Gastroesophageal sphincter (tissue), 4 donors: ENCODE measurements around the gene CAPS2. TPM values are rescaled to one million over a fixed set of nuclear protein-coding genes. Genes with fewer than 3 reads are reported as not detected.

Experiments used
- ATAC-seq: fragments of 150-250 bp; one replicate; pipeline ENCODE4 v1.9.1; 2016; ENCODE audit warnings: mild to moderate bottlenecking, moderate library complexity
- H3K27ac ChIP-seq, 4 donors: fragments of 200-600 bp; sonication (generic) in 3 of 4; 1 replicate in 3 of 4; 2 replicates in 1 of 4; pipeline ENCODE4 v1.5.1; 2016 to 2019
- H3K27me3 ChIP-seq: fragments of 200-600 bp; sonication (generic); one replicate; pipeline ENCODE4 v1.5.1; 2019
- H3K36me3 ChIP-seq, 2 donors: fragments of 200-600 bp; sonication (generic); one replicate each; pipeline ENCODE4 v1.5.1; 2019; ENCODE audit warnings: control low read depth in 1 of 2
- H3K4me1 ChIP-seq, 3 donors: fragments of 200-600 bp; sonication (generic); 1 replicate in 2 of 3; 2 replicates in 1 of 3; pipeline ENCODE4 v1.5.1; 2016 to 2019; ENCODE audit warnings: control low read depth in 2 of 3
- H3K4me3 ChIP-seq, 2 donors: fragments of 200-600 bp; sonication (generic); one replicate each; pipeline ENCODE4 v1.5.1; 2019; ENCODE audit warnings: mild to moderate bottlenecking in 1 of 2, moderate library complexity in 1 of 2
- H3K9me3 ChIP-seq, 3 donors: fragments of 200-600 bp; sonication (generic); one replicate each; pipeline ENCODE4 v1.5.1; 2017 to 2019; ENCODE audit warnings: control low read depth in 2 of 3
- EP300 ChIP-seq: sonication (generic); formaldehyde crosslinking; IDR thresholded peaks from one replicate; pipeline ENCODE4 v1.6.1; 2017; ENCODE audit warnings: antibody characterized with exemption, mild to moderate bottlenecking
- POLR2A ChIP-seq, 2 donors: fragments of 450-650 bp; IDR thresholded peaks; one replicate each; pipeline ENCODE4 v1.6.1; 2017; ENCODE audit warnings: antibody characterized with exemption in 2 of 2, mild to moderate bottlenecking in 2 of 2, moderate library complexity in 1 of 2
- POLR2AphosphoS5 ChIP-seq: sonication (generic); formaldehyde crosslinking; IDR thresholded peaks from one replicate; pipeline ENCODE4 v1.6.1; 2017; ENCODE audit warnings: antibody characterized with exemption
- WGBS, 2 donors: methylation state at CpG; one replicate each; pipeline ENCODE4 v1.1.5; 2018; ENCODE audit warnings: low coverage in 1 of 2; 5-methylcytosine and 5-hydroxymethylcytosine counted together
- total RNA-seq, 4 donors: library from RNA; depleted of rRNA; stranded (reverse); fragments of >200 nt; gene quantifications; one replicate each; pipeline ENCODE4 v1.1.0, GENCODE V29; 2016
- TF ChIP-seq, protein P1 (sequence below), 4 experiments: fragments of 200-600 bp in 2 of 4; fragments of 450-650 bp in 2 of 4; sonication (generic) in 1 of 4; IDR thresholded peaks; one replicate each; pipeline ENCODE4 v1.5.1; 2017 to 2019; ENCODE audit warnings: antibody characterized with exemption in 4 of 4, mild to moderate bottlenecking in 2 of 4, moderate library complexity in 2 of 4

The CAPS2 gene
- total RNA-seq, 4 donors from 2014 or later: 8.3 to 29.4 (median 11.9) TPM

DNA sequence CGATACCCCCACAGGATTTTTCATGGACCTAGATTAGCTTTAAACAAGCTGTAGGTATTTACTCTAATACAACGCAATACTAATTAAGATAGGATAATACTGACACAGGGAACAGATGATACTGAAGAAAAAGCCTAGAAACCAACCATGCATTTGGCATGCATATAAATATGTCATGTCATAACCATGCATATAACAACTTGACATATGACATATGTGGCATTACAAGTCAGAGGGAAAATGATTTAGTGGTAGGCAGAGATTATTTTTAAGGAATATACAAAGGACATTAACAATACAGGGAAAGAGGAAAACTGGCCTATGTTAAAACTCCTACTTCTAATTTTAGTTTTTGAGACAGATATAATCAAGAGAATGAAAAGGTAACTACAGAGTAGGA lies 27.9 kb downstream of the CAPS2 start:
- Histone ChIP-seq H3K36me3 (peaks cover 0 to 45% of the 10 kb centered on the region in 2 donors), H3K4me1 (no peaks in the 10 kb centered on the region), H3K27ac (no peak overlapping the region), H3K9me3 (no peaks in the 10 kb centered on the region), H3K4me3 (no peak overlapping the region), H3K27me3 (no peaks in the 10 kb centered on the region)
- TF ChIP-seq POLR2A (IDR thresholded peaks at IDR 0.05) (no peak), POLR2AphosphoS5 (no peak), EP300 (no peak)
- TF ChIP-seq, protein P1, sequence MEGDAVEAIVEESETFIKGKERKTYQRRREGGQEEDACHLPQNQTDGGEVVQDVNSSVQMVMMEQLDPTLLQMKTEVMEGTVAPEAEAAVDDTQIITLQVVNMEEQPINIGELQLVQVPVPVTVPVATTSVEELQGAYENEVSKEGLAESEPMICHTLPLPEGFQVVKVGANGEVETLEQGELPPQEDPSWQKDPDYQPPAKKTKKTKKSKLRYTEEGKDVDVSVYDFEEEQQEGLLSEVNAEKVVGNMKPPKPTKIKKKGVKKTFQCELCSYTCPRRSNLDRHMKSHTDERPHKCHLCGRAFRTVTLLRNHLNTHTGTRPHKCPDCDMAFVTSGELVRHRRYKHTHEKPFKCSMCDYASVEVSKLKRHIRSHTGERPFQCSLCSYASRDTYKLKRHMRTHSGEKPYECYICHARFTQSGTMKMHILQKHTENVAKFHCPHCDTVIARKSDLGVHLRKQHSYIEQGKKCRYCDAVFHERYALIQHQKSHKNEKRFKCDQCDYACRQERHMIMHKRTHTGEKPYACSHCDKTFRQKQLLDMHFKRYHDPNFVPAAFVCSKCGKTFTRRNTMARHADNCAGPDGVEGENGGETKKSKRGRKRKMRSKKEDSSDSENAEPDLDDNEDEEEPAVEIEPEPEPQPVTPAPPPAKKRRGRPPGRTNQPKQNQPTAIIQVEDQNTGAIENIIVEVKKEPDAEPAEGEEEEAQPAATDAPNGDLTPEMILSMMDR (IDR thresholded peaks at IDR 0.05): no peak
- 100% methylated on average over 2 of the region's 2 CpGs; no CpG with 5 or more reads in 1 of the 2 donors for WGBS, 2 donors
- ATAC-seq: no peak

DNA sequence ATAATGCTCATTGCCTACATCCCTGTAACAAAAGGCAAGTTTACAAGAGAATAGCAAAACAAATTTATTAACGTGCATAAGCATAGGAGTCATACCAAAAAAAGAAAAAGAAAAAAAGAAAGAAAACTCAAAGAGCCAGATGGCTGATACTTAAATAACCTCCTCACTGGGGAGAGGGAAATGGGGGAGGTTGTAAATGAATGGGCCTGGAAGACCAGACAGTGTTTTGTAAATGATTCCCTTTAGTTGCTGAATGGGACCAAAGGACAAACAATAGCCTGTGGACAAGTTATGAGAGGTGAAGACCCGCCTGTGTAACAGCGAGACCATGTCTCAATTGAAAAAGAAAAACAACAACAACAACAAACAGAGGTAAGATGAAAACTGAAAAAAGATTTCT lies 35.3 kb downstream of the CAPS2 start:
- Histone ChIP-seq H3K4me1 (no peaks in the 10 kb centered on the region), H3K36me3 (peaks cover 0 to 16% of the 10 kb centered on the region in 2 donors), H3K27me3 (no peaks in the 10 kb centered on the region), H3K4me3 (no peak overlapping the region), H3K27ac (no peak overlapping the region), H3K9me3 (no peaks in the 10 kb centered on the region)
- TF ChIP-seq POLR2A (IDR thresholded peaks at IDR 0.05) (no peak), EP300 (no peak), POLR2AphosphoS5 (no peak)
- TF ChIP-seq, protein P1 (IDR thresholded peaks at IDR 0.05): no peak
- WGBS, 2 donors: 37 to 48% methylated on average over 3 of the region's 3 CpGs
- no peak for ATAC-seq

DNA sequence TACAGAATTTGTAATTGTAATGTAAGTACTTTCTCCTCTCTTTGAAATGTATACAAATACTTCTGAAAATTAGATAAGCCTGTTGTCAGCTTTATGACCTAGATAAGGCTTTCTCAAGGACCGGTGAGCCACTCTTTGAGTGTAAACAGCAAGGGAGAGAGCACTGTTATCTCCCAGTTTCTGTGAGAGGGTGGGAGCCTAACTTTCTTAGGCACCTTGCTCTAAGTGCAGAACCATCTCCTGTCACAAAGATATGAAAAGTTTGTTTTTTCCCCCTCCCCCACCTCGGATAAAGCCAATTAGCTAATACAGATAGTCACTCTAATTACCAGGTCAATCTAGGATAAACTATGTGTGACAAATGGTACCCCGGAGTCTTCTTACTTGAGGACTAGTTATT lies 35.8 kb downstream of the CAPS2 start:
- Histone ChIP-seq H3K27ac (no peak overlapping the region), H3K36me3 (peaks cover 0 to 16% of the 10 kb centered on the region in 2 donors), H3K4me3 (no peak overlapping the region), H3K9me3 (no peaks in the 10 kb centered on the region), H3K27me3 (no peaks in the 10 kb centered on the region), H3K4me1 (no peaks in the 10 kb centered on the region)
- ATAC-seq: no peak
- no peak for TF ChIP-seq POLR2A (IDR thresholded peaks at IDR 0.05)
- TF ChIP-seq EP300: no peak
- TF ChIP-seq, protein P1 (IDR thresholded peaks at IDR 0.05): no peak
- no peak for TF ChIP-seq POLR2AphosphoS5
- 0 to 20% methylated on average over 2 to 3 of the region's 3 CpGs for WGBS, 2 donors

DNA sequence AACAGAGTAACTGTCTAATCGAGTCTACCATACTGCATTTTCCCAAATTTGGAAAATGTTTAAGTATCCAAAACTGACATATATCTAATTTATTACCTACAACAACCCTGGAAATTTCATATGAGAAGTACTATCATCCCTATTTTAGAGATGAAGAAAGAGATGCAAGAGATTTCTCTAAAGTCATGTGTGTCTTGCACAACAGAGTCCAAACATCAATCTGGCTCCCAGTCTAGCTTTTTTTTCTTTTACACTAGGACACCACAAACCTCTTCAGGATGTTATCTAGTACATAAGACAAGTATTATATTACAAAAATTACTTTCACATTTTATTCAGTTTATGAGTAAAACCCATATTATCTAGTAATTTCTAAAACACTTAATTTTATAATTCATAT lies 39.1 kb downstream of the CAPS2 start:
- Histone ChIP-seq H3K4me1 (no peaks in the 10 kb centered on the region), H3K4me3 (no peak overlapping the region), H3K27me3 (no peaks in the 10 kb centered on the region), H3K27ac (no peak overlapping the region), H3K36me3 (peaks cover 0 to 6% of the 10 kb centered on the region in 2 donors), H3K9me3 (no peaks in the 10 kb centered on the region)
- WGBS, 2 donors: 92 to 100% methylated on average over 1 of the region's 1 CpG
- ATAC-seq: no peak
- TF ChIP-seq, protein P1 (IDR thresholded peaks at IDR 0.05): no peak
- TF ChIP-seq EP300: no peak
- TF ChIP-seq POLR2AphosphoS5: no peak
- TF ChIP-seq POLR2A (IDR thresholded peaks at IDR 0.05): no peak

DNA sequence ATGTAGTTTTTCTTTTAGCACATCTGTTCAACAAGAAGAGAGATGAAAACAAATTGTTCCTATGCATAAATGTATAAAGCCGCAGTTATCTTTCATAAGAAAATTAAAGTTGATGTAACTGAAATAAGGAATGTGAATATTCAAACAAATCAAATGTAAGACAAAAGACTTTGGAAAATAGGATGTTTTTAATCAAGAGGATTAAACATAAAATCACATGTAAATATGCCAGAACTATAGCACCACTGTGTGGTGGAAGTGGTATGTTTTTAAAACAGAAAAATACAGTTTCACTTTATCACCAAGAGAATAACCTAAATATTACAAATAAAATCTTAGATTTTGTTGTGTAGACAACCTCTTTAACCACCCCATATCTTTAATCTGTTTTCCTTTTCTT lies 40.4 kb downstream of the CAPS2 start:
- 44 to 57% methylated on average over 1 of the region's 1 CpG for WGBS, 2 donors
- Histone ChIP-seq H3K4me3 (no peak overlapping the region), H3K4me1 (no peaks in the 10 kb centered on the region), H3K27me3 (no peaks in the 10 kb centered on the region), H3K27ac (no peak overlapping the region), H3K36me3 (peaks cover 0 to 6% of the 10 kb centered on the region in 2 donors), H3K9me3 (no peaks in the 10 kb centered on the region)
- TF ChIP-seq, protein P1 (IDR thresholded peaks at IDR 0.05): no peak
- TF ChIP-seq POLR2AphosphoS5 (no peak), EP300 (no peak), POLR2A (IDR thresholded peaks at IDR 0.05) (no peak)
- ATAC-seq: no peak
